H1 (cell line): ENCODE measurements around the gene GAGE12J. TPM values are rescaled to one million over a fixed set of nuclear protein-coding genes. Genes with fewer than 3 reads are reported as not detected.
"Not testable (repeated sequence)": the region's sequence is repeated elsewhere in the genome, so short reads cannot be mapped to it uniquely, and the experiment has no call there.

Experiments used
- CTCF ChIA-PET: fragments of 300-600 bp; sonication (Branson Sonifier 250); formaldehyde crosslinking; loops from one replicate; lab custom pipeline; 2021; ENCODE audit not compliant: partially characterized antibody; lab: Charles Lee
- POLR2A ChIA-PET: fragments of 300-600 bp; sonication (Branson Sonifier 250); formaldehyde crosslinking; loops from one replicate; lab custom pipeline; 2021; ENCODE audit warnings: inconsistent platforms; ENCODE audit not compliant: partially characterized antibody; lab: Charles Lee
- DNase-seq, 2 experiments: peaks; one replicate each; pipeline versions ENCODE4 v3.0.0 to v3.0.0-alpha.2; 2010 to 2022; ENCODE audit warnings: low spot score in 2 of 2, low read depth in 1 of 2, mixed read lengths in 1 of 2
- FAIRE-seq: peaks from 2 replicates; lab custom pipeline; 2011; peaks lifted over from hg19 to GRCh38; lab: Jason Lieb, UNC
- H2AFZ ChIP-seq: 2 replicates; pipeline ENCODE4 v1.8.1; 2012; ENCODE audit warnings: low read length, inconsistent platforms
- H2AK5ac ChIP-seq: 2 replicates; pipeline ENCODE4 v1.6.1; 2013; ENCODE audit warnings: low read depth, low read length
- H2BK120ac ChIP-seq: replicated peaks from 2 replicates; pipeline ENCODE3; 2013; ENCODE audit warnings: low read depth, low read length, inconsistent platforms
- H2BK12ac ChIP-seq: 2 replicates; pipeline ENCODE4 v1.6.1; 2013; ENCODE audit warnings: low read depth, low read length
- H2BK15ac ChIP-seq: 2 replicates; pipeline ENCODE4 v1.6.1; 2013; ENCODE audit warnings: low read length
- H2BK20ac ChIP-seq: 2 replicates; pipeline ENCODE4 v1.6.1; 2013; ENCODE audit warnings: low read length
- H2BK5ac ChIP-seq: 2 replicates; pipeline ENCODE4 v1.6.1; 2013; ENCODE audit warnings: low read depth, low read length
- H3K14ac ChIP-seq: 2 replicates; pipeline ENCODE4 v1.6.1; 2013; ENCODE audit warnings: inconsistent platforms; ENCODE audit not compliant: insufficient read length
- H3K18ac ChIP-seq: 2 replicates; pipeline ENCODE4 v1.6.1; 2013; ENCODE audit warnings: low read length; ENCODE audit errors: extremely low read depth
- H3K23ac ChIP-seq: 2 replicates; pipeline ENCODE4 v1.6.1; 2013; ENCODE audit warnings: inconsistent platforms; ENCODE audit not compliant: insufficient read length
- H3K23me2 ChIP-seq: 2 replicates; pipeline ENCODE4 v1.6.1; 2013; ENCODE audit warnings: low read depth, low read length
- H3K27ac ChIP-seq: 2 replicates; pipeline ENCODE4 v1.6.1; 2011; ENCODE audit warnings: low read depth, low read length, inconsistent platforms
- H3K27me3 ChIP-seq, 4 experiments: replicated peaks in 1 of 4; 1 replicate in 1 of 4; 2 replicates in 3 of 4; pipeline versions ENCODE4 v1.6.1 to v1.8.1; 2011 to 2013; ENCODE audit warnings: low read length in 3 of 4, mild to moderate bottlenecking in 3 of 4, inconsistent platforms in 2 of 4, mixed read lengths in 2 of 4, moderate library complexity in 1 of 4; ENCODE audit not compliant: control insufficient read depth in 3 of 4, insufficient read depth in 3 of 4; ENCODE audit errors: extremely low read depth in 1 of 4
- H3K36me3 ChIP-seq, 4 experiments: 2 replicates each; pipeline versions ENCODE4 v1.6.1 to v1.8.1; 2011 to 2013; ENCODE audit warnings: mild to moderate bottlenecking in 4 of 4, low read length in 3 of 4, moderate library complexity in 2 of 4, control low read depth in 1 of 4, inconsistent platforms in 1 of 4; ENCODE audit not compliant: insufficient read depth in 4 of 4, control insufficient read depth in 2 of 4
- H3K4ac ChIP-seq: replicated peaks from 2 replicates; pipeline ENCODE3; 2013; ENCODE audit warnings: low read length, low read depth, mixed read lengths, inconsistent platforms; ENCODE audit not compliant: insufficient read length
- H3K4me1 ChIP-seq, 4 experiments: replicated peaks in 1 of 4; 1 replicate in 1 of 4; 2 replicates in 3 of 4; pipeline versions ENCODE4 v1.6.1 to v1.8.1; 2011 to 2013; ENCODE audit warnings: low read length in 3 of 4, inconsistent platforms in 2 of 4, mixed read lengths in 1 of 4; ENCODE audit not compliant: insufficient read depth in 4 of 4, control insufficient read depth in 3 of 4
- H3K4me2 ChIP-seq, 2 experiments: 2 replicates each; pipeline versions ENCODE4 v1.6.1 to v1.8.1; 2011 to 2013; ENCODE audit warnings: low read depth in 2 of 2, low read length in 2 of 2, control low read depth in 1 of 2, inconsistent platforms in 1 of 2, mild to moderate bottlenecking in 1 of 2; ENCODE audit not compliant: insufficient read depth in 1 of 2
- H3K4me3 ChIP-seq, 4 experiments: fragments of 200-600, 300-600 bp in 1 of 4; sonication (generic), shearing (Covaris generic), sonication (Bioruptor Twin) in 1 of 4; 2 replicates each; pipeline versions ENCODE4 v1.5.1 to v1.8.1; 2011 to 2016; ENCODE audit warnings: low read length in 4 of 4, low read depth in 3 of 4, control low read depth in 2 of 4, inconsistent platforms in 2 of 4, mild to moderate bottlenecking in 2 of 4, mixed read lengths in 1 of 4, moderate library complexity in 1 of 4; ENCODE audit not compliant: insufficient read depth in 2 of 4; ENCODE audit errors: extremely low read depth in 1 of 4
- H3K56ac ChIP-seq: replicated peaks from 2 replicates; pipeline ENCODE3; 2013; ENCODE audit warnings: low read depth, mild to moderate bottlenecking, mixed read lengths, low read length, inconsistent platforms; ENCODE audit not compliant: insufficient read length
- H3K79me1 ChIP-seq: 2 replicates; pipeline ENCODE4 v1.6.1; 2013; ENCODE audit warnings: low read depth, low read length, control low read depth
- H3K79me2 ChIP-seq, 2 experiments: 2 replicates each; pipeline versions ENCODE4 v1.6.1 to v1.8.1; 2012 to 2013; ENCODE audit warnings: low read length in 2 of 2, mild to moderate bottlenecking in 2 of 2, inconsistent platforms in 1 of 2; ENCODE audit not compliant: insufficient read depth in 2 of 2, control insufficient read depth in 1 of 2
- H3K9ac ChIP-seq, 4 experiments: replicated peaks in 1 of 4; 1 replicate in 1 of 4; 2 replicates in 3 of 4; pipeline versions ENCODE4 v1.6.1 to v1.8.1; 2011 to 2013; ENCODE audit warnings: low read depth in 3 of 4, low read length in 3 of 4, control low read depth in 2 of 4, mild to moderate bottlenecking in 2 of 4, moderate library complexity in 2 of 4, inconsistent platforms in 1 of 4; ENCODE audit errors: extremely low read depth in 1 of 4
- H3K9me3 ChIP-seq, 2 experiments: 2 replicates each; pipeline versions ENCODE4 v1.6.1 to v1.8.1; 2012 to 2013; ENCODE audit warnings: mild to moderate bottlenecking in 2 of 2, moderate library complexity in 2 of 2, control low read depth in 1 of 2, inconsistent platforms in 1 of 2, low read depth in 1 of 2, low read length in 1 of 2, mixed read lengths in 1 of 2; ENCODE audit not compliant: insufficient read depth in 2 of 2
- H4K20me1 ChIP-seq, 2 experiments: replicated peaks in 1 of 2; 2 replicates each; pipeline versions ENCODE3 to v1.8.1; 2011 to 2013; ENCODE audit warnings: inconsistent platforms in 2 of 2, low read length in 2 of 2, mild to moderate bottlenecking in 1 of 2; ENCODE audit not compliant: insufficient read depth in 2 of 2, control insufficient read depth in 1 of 2
- H4K5ac ChIP-seq: 2 replicates; pipeline ENCODE4 v1.6.1; 2013; ENCODE audit warnings: low read length, low read depth, mixed read lengths, inconsistent platforms; ENCODE audit not compliant: insufficient read length
- H4K8ac ChIP-seq: 2 replicates; pipeline ENCODE4 v1.8.0; 2013; ENCODE audit warnings: mild to moderate bottlenecking, moderate library complexity, low read length, inconsistent platforms; ENCODE audit not compliant: insufficient read depth; ENCODE audit errors: extremely low read depth
- H4K91ac ChIP-seq: replicated peaks from 2 replicates; pipeline ENCODE3; 2013; ENCODE audit warnings: low read length, mixed read lengths, inconsistent platforms; ENCODE audit not compliant: insufficient read length
- WGBS, 2 experiments: shearing (Covaris generic) in 1 of 2; methylation state at CpG; one replicate each; pipeline versions ENCODE4 v1.1.6 to v1.1.7; 2013 to 2015; ENCODE audit warnings: low lambda C conversion rate in 2 of 2, mixed read lengths in 2 of 2, inconsistent platforms in 1 of 2, low coverage in 1 of 2, missing lambda C conversion rate in 1 of 2; ENCODE audit not compliant: insufficient replicate concordance in 2 of 2, insufficient coverage in 1 of 2, insufficient read length in 1 of 2; ENCODE audit errors: extremely low coverage in 1 of 2, missing lambda C conversion rate in 1 of 2; 5-methylcytosine and 5-hydroxymethylcytosine counted together
- polyA plus RNA-seq, 7 experiments: library from polyadenylated mRNA; depleted of rRNA in 3 of 7; stranded (reverse) in 5 of 7; unstranded in 2 of 7; fragments of >200 nt in 5 of 7; fragments of 200-250 nt in 2 of 7; gene quantifications; 1 replicate in 5 of 7; 2 replicates in 1 of 7; 4 replicates in 1 of 7; pipeline versions ENCODE4 v1.2.1 to v1.2.3, GENCODE V29; 2011 to 2013; ENCODE audit warnings: missing spikeins in 2 of 7, mixed read lengths in 2 of 7
- total RNA-seq: library from RNA; stranded (reverse); fragmentation: NEBNext Ultra II Directional; extraction: Animal tissue kit (Norgen Biotek cat#: 25700); gene quantifications from 2 replicates; pipeline ENCODE4 v1.2.1, GENCODE V29; 2021

The GAGE12J gene
- total and polyA plus RNA-seq, 2 of the 8 experiments (the other 6 are each of a cell fraction or from before 2014, with no cell fraction given), result not detected

DNA sequence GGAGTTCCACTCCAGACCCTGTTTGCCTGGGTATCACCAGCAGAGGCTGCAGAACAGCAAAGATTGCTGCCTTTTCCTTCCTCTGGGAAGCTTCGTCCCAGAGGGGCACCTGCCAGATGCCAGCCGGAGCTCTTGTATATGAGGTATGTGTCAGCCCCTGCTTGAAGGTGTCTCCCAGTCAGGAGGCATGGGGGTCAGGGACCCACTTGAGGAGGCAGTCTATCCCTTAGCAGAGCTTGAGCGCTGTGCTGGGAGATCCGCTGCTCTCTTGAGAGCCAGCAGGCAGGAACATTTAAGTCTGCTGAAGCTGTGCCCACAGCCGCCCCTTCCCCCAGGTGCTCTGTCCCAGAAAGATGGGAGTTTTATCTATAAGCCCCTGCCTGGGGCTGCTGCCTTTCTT lies 22.5 kb upstream of the GAGE12J start:
- H3K9ac ChIP-seq, H2AK5ac ChIP-seq, H3K27me3 ChIP-seq, H3K14ac ChIP-seq, H4K8ac ChIP-seq, H3K4me3 ChIP-seq, H3K27ac ChIP-seq, H2BK12ac ChIP-seq, H2AFZ ChIP-seq, H3K4ac ChIP-seq, H4K5ac ChIP-seq, H3K18ac ChIP-seq, H3K79me1 ChIP-seq, H3K36me3 ChIP-seq, H3K4me2 ChIP-seq, H2BK15ac ChIP-seq, DNase-seq, H4K20me1 ChIP-seq, H2BK120ac ChIP-seq, POLR2A ChIA-PET, H3K4me1 ChIP-seq, H3K9me3 ChIP-seq, H3K79me2 ChIP-seq, FAIRE-seq, CTCF ChIA-PET, H3K23ac ChIP-seq, H3K23me2 ChIP-seq, H2BK5ac ChIP-seq, H4K91ac ChIP-seq, H2BK20ac ChIP-seq, H3K56ac ChIP-seq: not testable (repeated sequence)
- WGBS, 2 experiments, result 92% methylated on average over 2 of the region's 5 CpGs; no CpG with 5 or more reads in 1 of the 2 experiments
